ENCODE measurements around the gene NPC1L1. TPM values are rescaled to one million over a fixed set of nuclear protein-coding genes. Genes with fewer than 3 reads are reported as not detected.

The NPC1L1 gene
- total and polyA plus RNA-seq, 2 donors (not counting 1 experiment from before 2014, with no cell fraction given): 0.07 TPM; not detected in 1

DNA sequence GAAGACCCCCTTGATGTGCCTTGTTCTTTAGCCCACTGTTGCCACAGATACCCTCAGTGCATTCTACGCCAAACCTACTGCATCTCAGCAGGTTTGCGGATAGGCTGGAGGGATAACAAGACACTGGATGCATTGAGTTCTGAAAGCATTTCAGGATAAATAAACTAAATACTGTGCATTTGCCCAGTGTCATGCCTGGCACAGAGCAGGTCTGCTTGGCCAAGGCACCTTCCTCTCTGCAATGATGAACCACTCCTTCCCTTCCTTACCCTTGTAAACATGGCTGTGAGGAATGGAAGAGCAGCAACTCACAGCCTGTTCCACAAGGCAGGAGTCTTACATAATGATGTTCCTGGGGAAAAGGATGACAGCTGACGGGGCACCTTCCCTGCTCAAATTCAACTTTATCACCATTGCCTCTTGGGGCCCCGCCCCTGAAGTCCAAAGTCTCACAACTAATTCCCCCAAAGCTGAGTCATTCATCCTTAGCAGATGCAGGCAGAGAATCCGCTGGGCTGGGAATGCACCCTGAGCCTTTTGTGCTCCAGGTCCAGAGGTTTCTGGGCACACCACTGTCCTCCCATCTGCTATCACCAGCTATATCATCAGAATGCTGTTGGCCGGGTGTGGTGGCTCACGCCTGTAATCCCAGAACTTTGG, 21.0 kb upstream of the NPC1L1 start:
- intact Hi-C loops (cut with micrococcal nuclease): no loop called here
- H3K4me3 Mint-ChIP-seq: no peak overlapping the region
- Histone ChIP-seq H3K4me3 (ENCODE audit: control extremely low read depth in 1 of 5, extremely low read depth in 1 of 5, insufficient read depth in 1 of 5, low read depth in 2 of 5, low read length in 4 of 5) (no peak overlapping the region), H3K9me3 (ENCODE audit: control extremely low read depth in 1 of 3, control insufficient read depth in 2 of 3, insufficient read depth in 1 of 3, low read length in 2 of 3) (no peaks in the 10 kb centered on the region), H3K4me2 (replicated peaks; ENCODE audit: low read depth, low read length, poor library complexity, severe bottlenecking) (no peak overlapping the region), H3K79me2 (ENCODE audit: control insufficient read depth, insufficient read depth, low read length) (peaks cover 4% of the 10 kb centered on the region), H3K36me3 (replicated peaks in 1 of 2; ENCODE audit: control extremely low read depth in 1 of 2, control insufficient read depth in 1 of 2, extremely low read depth in 1 of 2, insufficient read depth in 2 of 2, low read length in 1 of 2) (peaks cover 2 to 29% of the 10 kb centered on the region in 2 experiments), H3K9ac (ENCODE audit: low read length) (no peak overlapping the region), H3K27ac (ENCODE audit: low read length in 2 of 2) (no peak overlapping the region), H2AFZ (ENCODE audit: insufficient read depth, low read depth, low read length, poor library complexity, severe bottlenecking) (no peak overlapping the region), H3K4me1 (ENCODE audit: control insufficient read depth in 2 of 2, insufficient read depth in 2 of 2, low read length in 2 of 2) (no peaks in the 10 kb centered on the region), H3K27me3 (replicated peaks in 1 of 4; ENCODE audit: control extremely low read depth in 1 of 4, control insufficient read depth in 3 of 4, insufficient read depth in 4 of 4, low read length in 3 of 4) (no peaks in the 10 kb centered on the region), H4K20me1 (ENCODE audit: control insufficient read depth, insufficient read depth, low read length, poor library complexity, severe bottlenecking) (peaks cover 9% of the 10 kb centered on the region)
- H3K27me3 Mint-ChIP-seq: no peaks in the 10 kb centered on the region
- ATAC-seq (ENCODE audit: low read depth) (no peak), DNase-seq (no peak)
- CTCF ChIA-PET: no interaction called here
- H3K9me3 Mint-ChIP-seq (ENCODE audit: insufficient read depth): no peaks in the 10 kb centered on the region
- no peak for TF ChIP-seq EZH2 (IDR thresholded peaks at IDR 0.05; ENCODE audit: borderline replicate concordance, insufficient read depth, low read depth, low read length, poor library complexity, severe bottlenecking)
- TF ChIP-seq, protein P1, sequence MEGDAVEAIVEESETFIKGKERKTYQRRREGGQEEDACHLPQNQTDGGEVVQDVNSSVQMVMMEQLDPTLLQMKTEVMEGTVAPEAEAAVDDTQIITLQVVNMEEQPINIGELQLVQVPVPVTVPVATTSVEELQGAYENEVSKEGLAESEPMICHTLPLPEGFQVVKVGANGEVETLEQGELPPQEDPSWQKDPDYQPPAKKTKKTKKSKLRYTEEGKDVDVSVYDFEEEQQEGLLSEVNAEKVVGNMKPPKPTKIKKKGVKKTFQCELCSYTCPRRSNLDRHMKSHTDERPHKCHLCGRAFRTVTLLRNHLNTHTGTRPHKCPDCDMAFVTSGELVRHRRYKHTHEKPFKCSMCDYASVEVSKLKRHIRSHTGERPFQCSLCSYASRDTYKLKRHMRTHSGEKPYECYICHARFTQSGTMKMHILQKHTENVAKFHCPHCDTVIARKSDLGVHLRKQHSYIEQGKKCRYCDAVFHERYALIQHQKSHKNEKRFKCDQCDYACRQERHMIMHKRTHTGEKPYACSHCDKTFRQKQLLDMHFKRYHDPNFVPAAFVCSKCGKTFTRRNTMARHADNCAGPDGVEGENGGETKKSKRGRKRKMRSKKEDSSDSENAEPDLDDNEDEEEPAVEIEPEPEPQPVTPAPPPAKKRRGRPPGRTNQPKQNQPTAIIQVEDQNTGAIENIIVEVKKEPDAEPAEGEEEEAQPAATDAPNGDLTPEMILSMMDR (IDR thresholded peaks at IDR 0.05): no peak
- H3K27ac Mint-ChIP-seq: no peak overlapping the region
- POLR2A ChIA-PET: no interaction called here
- H3K4me1 Mint-ChIP-seq: no peaks in the 10 kb centered on the region
- 93% methylated on average over 5 of the region's 7 CpGs for WGBS (ENCODE audit: insufficient coverage)

DNA sequence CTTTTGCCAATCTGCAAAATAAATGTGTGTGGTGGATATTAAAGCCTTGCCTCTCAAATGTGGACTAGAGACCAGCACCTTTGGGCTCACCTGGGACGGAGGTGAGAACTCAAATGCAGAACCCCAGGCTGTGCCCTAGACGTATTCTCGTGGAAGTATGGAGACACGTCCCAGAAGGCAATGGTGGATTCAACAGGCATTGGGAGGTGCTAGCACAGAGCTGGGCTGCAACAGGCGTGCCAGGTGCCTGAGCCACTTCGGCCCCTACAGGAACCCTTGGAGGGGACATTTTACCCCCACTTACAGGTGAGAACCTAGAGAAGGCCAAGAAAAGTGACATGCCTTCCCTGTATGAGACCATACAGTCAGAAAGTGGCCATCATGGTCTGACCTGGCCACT, 20.4 kb upstream of the NPC1L1 start:
- Histone ChIP-seq H3K4me2 (replicated peaks; ENCODE audit: low read depth, low read length, poor library complexity, severe bottlenecking) (no peak overlapping the region), H3K9me3 (ENCODE audit: control extremely low read depth in 1 of 3, control insufficient read depth in 2 of 3, insufficient read depth in 1 of 3, low read length in 2 of 3) (no peaks in the 10 kb centered on the region), H4K20me1 (ENCODE audit: control insufficient read depth, insufficient read depth, low read length, poor library complexity, severe bottlenecking) (peaks cover 9% of the 10 kb centered on the region), H3K27ac (ENCODE audit: low read length in 2 of 2) (no peak overlapping the region), H3K79me2 (ENCODE audit: control insufficient read depth, insufficient read depth, low read length) (peaks cover 4% of the 10 kb centered on the region), H2AFZ (ENCODE audit: insufficient read depth, low read depth, low read length, poor library complexity, severe bottlenecking) (no peak overlapping the region), H3K36me3 (replicated peaks in 1 of 2; ENCODE audit: control extremely low read depth in 1 of 2, control insufficient read depth in 1 of 2, extremely low read depth in 1 of 2, insufficient read depth in 2 of 2, low read length in 1 of 2) (peaks cover 2 to 25% of the 10 kb centered on the region in 2 experiments), H3K27me3 (replicated peaks in 1 of 4; ENCODE audit: control extremely low read depth in 1 of 4, control insufficient read depth in 3 of 4, insufficient read depth in 4 of 4, low read length in 3 of 4) (no peaks in the 10 kb centered on the region), H3K9ac (ENCODE audit: low read length) (no peak overlapping the region), H3K4me1 (ENCODE audit: control insufficient read depth in 2 of 2, insufficient read depth in 2 of 2, low read length in 2 of 2) (no peaks in the 10 kb centered on the region), H3K4me3 (ENCODE audit: control extremely low read depth in 1 of 5, extremely low read depth in 1 of 5, insufficient read depth in 1 of 5, low read depth in 2 of 5, low read length in 4 of 5) (no peak overlapping the region)
- no peaks in the 10 kb centered on the region for H3K27me3 Mint-ChIP-seq
- DNase-seq: no peak
- TF ChIP-seq, protein P1 (IDR thresholded peaks at IDR 0.05): no peak
- no peak for TF ChIP-seq EZH2 (IDR thresholded peaks at IDR 0.05; ENCODE audit: borderline replicate concordance, insufficient read depth, low read depth, low read length, poor library complexity, severe bottlenecking)
- H3K27ac Mint-ChIP-seq: no peak overlapping the region
- no peaks in the 10 kb centered on the region for H3K4me1 Mint-ChIP-seq
- no peak for ATAC-seq (ENCODE audit: low read depth)
- H3K9me3 Mint-ChIP-seq (ENCODE audit: insufficient read depth): no peaks in the 10 kb centered on the region
- ChIA-PET CTCF (no interaction called here), POLR2A (no interaction called here)
- H3K4me3 Mint-ChIP-seq: no peak overlapping the region
- intact Hi-C loops (cut with micrococcal nuclease): no loop called here
- WGBS (ENCODE audit: insufficient coverage): 97% methylated on average over 6 of the region's 6 CpGs

Data from B cell (primary cell).